HG02938 (cell line): Measurements from ENCODE around the gene CEP152.

Source experiments
- ATAC-seq: cut with Tn5 transposase; IDR thresholded peaks from one replicate; pipeline ENCODE4 v1.9.1; 2021; ENCODE audit warnings: mild to moderate bottlenecking, moderate library complexity; ENCODE audit not compliant: unreplicated experiment

CEP152 gene

GRCh38 chr15:48774484-48774883, 36.4 kb downstream of the CEP152 start:
- no peak for ATAC-seq

GRCh38 chr15:48766196-48766595, 44.7 kb downstream of the CEP152 start:
- ATAC-seq = no peak

GRCh38 chr15:48765022-48765421, 45.8 kb downstream of the CEP152 start:
- no peak for ATAC-seq

GRCh38 chr15:48761393-48762158, 49.3 kb downstream of the CEP152 start:
- ATAC-seq = no peak

- ATAC-seq = no peak
These were observed 50.9 kb downstream of the CEP152 start for GRCh38 chr15:48759921-48760320.

- ATAC-seq = no peak
These were observed 53.2 kb downstream of the CEP152 start for GRCh38 chr15:48757661-48758060.

GRCh38 chr15:48754011-48754410, 56.9 kb downstream of the CEP152 start:
- no peak for ATAC-seq

GRCh38 chr15:48751595-48751994, 59.3 kb downstream of the CEP152 start:
- no peak for ATAC-seq

GRCh38 chr15:48748535-48748934, 62.3 kb downstream of the CEP152 start:
- no peak for ATAC-seq

- ATAC-seq = no peak
These were observed 77.3 kb downstream of the CEP152 start for GRCh38 chr15:48733615-48734014.

- ATAC-seq = no peak
These were observed 80.4 kb downstream of the CEP152 start for GRCh38 chr15:48730506-48730905.

GRCh38 chr15:48723969-48724368, 86.9 kb downstream of the CEP152 start:
- ATAC-seq = no peak

- no peak for ATAC-seq
These were observed 87.9 kb downstream of the CEP152 start for GRCh38 chr15:48722764-48723661.

GRCh38 chr15:48721061-48721810, 89.6 kb downstream of the CEP152 start:
- ATAC-seq = no peak

- no peak for ATAC-seq
These were observed 90.2 kb downstream of the CEP152 start for GRCh38 chr15:48720646-48721045.

GRCh38 chr15:48719668-48720067, 91.2 kb downstream of the CEP152 start:
- ATAC-seq = no peak

- no peak for ATAC-seq
These were observed 92.2 kb downstream of the CEP152 start for GRCh38 chr15:48718646-48719045.

GRCh38 chr15:48717458-48717857, 93.4 kb downstream of the CEP152 start:
- ATAC-seq = no peak

GRCh38 chr15:48712546-48712945, 98.3 kb downstream of the CEP152 start:
- no peak for ATAC-seq

- ATAC-seq = no peak
These were observed 99.8 kb downstream of the CEP152 start for GRCh38 chr15:48710952-48711495.

- no peak for ATAC-seq
These were observed 102.2 kb downstream of the CEP152 start for GRCh38 chr15:48708641-48709040.
